GM21576 (cell line): ENCODE results near the gene MT1M.
"Not testable (repeated sequence)": the region's sequence is repeated elsewhere in the genome, so short reads cannot be mapped to it uniquely, and the experiment has no call there.

Experiments
- ATAC-seq: cut with Tn5 transposase; IDR thresholded peaks from one replicate; pipeline ENCODE4 v1.9.1; 2021; ENCODE audit warnings: mild to moderate bottlenecking, moderate library complexity; ENCODE audit not compliant: unreplicated experiment

Gene MT1M

DNA sequence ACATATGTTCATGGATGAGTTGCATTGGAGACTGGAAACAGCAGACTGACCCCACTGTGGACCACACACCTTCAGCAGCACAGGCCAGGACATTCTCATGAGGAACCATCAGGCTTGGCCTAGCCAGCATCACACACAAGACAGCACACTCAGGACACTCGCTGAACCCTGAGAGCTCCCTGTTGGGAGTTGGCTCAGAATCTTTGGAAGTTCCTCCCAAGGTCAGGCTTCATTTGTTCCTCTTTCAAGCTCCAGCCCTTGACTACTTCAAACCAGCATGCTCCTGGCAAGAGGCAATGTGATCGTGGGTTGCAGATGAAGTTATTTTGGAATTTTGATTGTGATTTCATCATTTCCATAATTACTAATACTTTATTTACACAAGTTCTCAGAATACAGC lies 39.2 kb downstream of the MT1M start:
- ATAC-seq, result not testable (repeated sequence)

- ATAC-seq, result not testable (repeated sequence)
Measured at GRCh38 chr16:56672171-56672570, 39.7 kb downstream of the MT1M start.

DNA sequence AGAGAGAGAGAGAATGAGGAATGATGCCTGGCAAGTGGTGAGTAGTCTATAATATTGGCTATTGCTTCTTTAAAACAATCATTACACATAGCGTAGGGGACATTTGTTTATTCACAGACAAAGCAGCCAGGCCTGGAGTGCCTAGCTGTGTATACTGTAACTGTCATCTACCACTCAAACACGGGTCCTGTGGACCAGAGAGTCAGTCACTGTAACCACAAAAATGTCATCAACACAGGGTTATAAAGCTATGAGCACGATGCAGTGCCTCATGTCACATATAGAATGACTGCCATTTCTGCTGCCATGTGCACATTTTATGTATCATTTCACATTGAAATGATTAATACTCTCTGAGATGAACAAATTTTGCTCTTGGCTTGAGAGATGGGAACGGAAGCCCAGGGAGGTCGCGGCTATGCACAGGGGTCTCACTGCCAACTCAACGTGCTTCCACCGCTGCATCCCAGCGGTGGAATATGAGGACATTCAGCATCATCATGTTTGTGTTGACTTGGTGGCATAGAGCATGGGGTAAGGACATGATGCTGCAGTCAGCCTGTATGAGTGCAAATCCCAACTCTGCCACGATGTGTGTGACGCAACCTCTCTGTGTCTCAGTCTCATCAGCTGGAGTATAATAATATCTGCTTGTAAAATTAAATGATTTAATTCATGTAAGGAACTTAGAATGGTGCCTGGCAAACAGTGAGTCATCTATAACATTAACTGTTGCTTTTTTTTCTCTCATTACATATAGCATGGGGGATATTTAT lies 40.5 kb downstream of the MT1M start:
- ATAC-seq, result no peak

DNA sequence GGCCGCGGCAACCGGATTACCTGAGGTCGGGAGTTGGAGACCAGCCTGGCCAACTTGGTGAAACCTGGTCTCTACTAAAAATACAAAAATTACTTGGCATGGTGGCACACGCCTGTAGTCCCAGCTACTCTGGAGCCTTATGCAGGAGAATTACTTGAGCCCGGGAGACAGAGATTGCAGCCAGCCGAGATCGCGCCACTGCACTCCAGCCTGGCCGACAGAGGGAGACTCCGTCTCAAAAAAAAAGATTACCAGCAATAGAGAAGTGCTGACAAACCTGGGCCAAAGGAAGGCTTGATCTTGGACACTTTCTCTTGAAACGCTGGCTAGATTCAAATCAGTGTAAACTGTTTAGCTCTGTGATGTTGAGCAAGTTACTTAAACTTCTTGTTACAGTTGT lies 41.5 kb downstream of the MT1M start:
- ATAC-seq, result no peak

GRCh38 chr16:56674570-56674969 lies 42.1 kb downstream of the MT1M start:
- ATAC-seq, result not testable (repeated sequence)

- ATAC-seq, result no peak
Measured at GRCh38 chr16:56675685-56676210, 43.3 kb downstream of the MT1M start.

DNA sequence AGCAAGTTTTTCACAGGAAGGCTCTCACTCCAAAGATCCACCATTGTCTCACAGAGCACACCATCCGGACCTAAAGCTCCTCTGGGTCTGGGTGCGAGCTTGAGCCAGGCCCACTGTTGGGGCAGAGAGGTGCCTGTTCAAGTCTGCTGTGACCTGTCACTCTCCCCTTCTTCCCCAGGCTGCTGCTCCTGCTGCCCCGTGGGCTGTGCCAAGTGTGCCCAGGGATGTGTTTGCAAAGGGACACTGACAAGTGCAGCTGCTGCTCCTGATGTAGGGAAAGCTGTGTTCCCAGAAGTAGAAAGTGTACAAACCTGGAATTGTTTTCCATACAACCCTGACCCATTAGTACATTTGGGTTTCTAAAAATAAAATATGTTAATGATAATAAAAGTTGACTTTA lies 45.0 kb downstream of the MT1M start:
- ATAC-seq, result no peak

GRCh38 chr16:56679078-56679730 lies 46.7 kb downstream of the MT1M start:
- ATAC-seq, result no peak

DNA sequence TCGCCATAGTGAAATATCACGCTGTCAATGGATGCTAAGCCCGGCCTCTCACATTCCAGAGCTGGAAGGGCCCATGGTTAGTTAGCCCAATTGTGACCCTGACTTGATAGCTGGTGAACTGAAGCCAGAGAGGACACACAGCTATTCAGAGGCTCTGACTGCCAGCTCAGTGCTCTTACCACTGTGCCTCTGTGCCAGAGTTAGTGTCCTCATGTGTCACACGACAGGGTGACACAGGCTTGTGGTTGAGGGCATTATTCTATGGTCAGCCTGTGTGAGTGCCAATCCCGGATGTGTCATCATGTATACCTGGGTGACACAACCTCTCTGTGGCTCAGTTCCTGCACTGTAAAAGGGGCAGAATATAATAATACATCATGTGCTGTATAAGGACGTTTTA lies 47.4 kb downstream of the MT1M start:
- ATAC-seq, result no peak

GRCh38 chr16:56681939-56682702 lies 49.7 kb downstream of the MT1M start, which contains the start of gene MT1X:
MT1X (plus strand) TSS chr16:56682470; CDS start chr16:56682541, 71 bp downstream.
- ATAC-seq, result peak; percentile 97

DNA sequence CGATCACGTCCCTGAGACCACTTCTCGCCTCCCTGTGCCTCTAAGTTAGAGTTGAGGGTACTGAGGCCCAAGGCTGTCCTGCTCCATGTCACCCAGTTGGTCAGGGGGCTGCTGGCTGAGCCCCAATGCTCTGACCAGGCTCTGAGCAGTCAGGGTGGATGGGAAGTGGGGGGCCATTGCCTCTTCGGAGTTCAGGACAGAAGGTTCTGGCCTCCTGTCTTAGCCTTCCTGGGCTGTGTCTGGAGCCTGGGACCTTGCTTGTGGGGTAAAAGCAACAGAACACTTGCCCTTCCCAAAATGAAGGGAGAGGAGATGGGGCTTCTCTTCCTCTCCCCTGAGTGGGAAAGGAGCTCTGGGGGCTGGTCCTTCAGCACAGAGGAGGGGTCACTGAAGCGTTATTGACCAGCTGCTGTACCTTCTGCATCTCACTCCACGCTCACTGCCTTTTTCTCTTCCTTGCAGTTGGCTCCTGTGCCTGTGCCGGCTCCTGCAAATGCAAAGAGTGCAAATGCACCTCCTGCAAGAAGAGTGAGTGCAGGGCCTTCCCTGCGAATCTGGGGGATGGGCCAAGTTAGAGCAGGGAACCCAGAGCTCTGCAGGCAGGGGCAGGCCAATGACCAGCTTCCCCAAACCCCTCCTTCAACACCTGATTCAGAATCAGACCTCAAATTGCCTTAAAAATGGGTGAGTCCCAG lies 50.4 kb downstream of the MT1M start:
- no peak for ATAC-seq
